Measurements from ENCODE around the gene OPHN1.

OPHN1 gene

GRCh38 chrX:68177542-68177941 is 255.8 kb downstream of the OPHN1 start:
- no peak for DNase-seq
- H3K27me3 Mint-ChIP-seq, result no peaks in the 10 kb centered on the region

GRCh38 chrX:68175562-68175961 is 257.7 kb downstream of the OPHN1 start:
- CTCF ChIA-PET, result no interaction called here
- Mint-ChIP-seq H3K4me3 (no peak overlapping the region), H3K4me1 (peaks cover 33% of the 10 kb centered on the region), H3K27ac (no peak overlapping the region), H3K9me3 (peaks cover 10% of the 10 kb centered on the region), H3K36me3 (peaks cover 5% of the 10 kb centered on the region), H3K27me3 (no peaks in the 10 kb centered on the region)
- DNase-seq, result no peak

More at GRCh38 chrX:68177542-68177941, 255.8 kb downstream of the OPHN1 start:
- H3K4me1 Mint-ChIP-seq, result peaks cover 47% of the 10 kb centered on the region
- CTCF ChIA-PET, result no interaction called here
- peaks cover 13% of the 10 kb centered on the region for H3K9me3 Mint-ChIP-seq
- H3K4me3 Mint-ChIP-seq, result no peak overlapping the region
- H3K36me3 Mint-ChIP-seq, result peaks cover 7% of the 10 kb centered on the region
- H3K27ac Mint-ChIP-seq, result peak overlapping the region; percentile 83

GRCh38 chrX:68163441-68163840 is 269.9 kb downstream of the OPHN1 start:
- no peak for DNase-seq
- H3K27ac Mint-ChIP-seq, result no peak overlapping the region
- H3K27me3 Mint-ChIP-seq, result no peaks in the 10 kb centered on the region

GRCh38 chrX:68147848-68148247 is 285.4 kb downstream of the OPHN1 start:
- DNase-seq, result no peak
- Mint-ChIP-seq H3K36me3 (no peaks in the 10 kb centered on the region), H3K4me3 (no peak overlapping the region), H3K9me3 (no peaks in the 10 kb centered on the region), H3K27me3 (no peaks in the 10 kb centered on the region), H3K4me1 (peaks cover 3% of the 10 kb centered on the region), H3K27ac (no peak overlapping the region)
- CTCF ChIA-PET, result no interaction called here

More at GRCh38 chrX:68163441-68163840, 269.9 kb downstream of the OPHN1 start:
- H3K4me1 Mint-ChIP-seq, result no peaks in the 10 kb centered on the region
- H3K9me3 Mint-ChIP-seq, result no peaks in the 10 kb centered on the region
- CTCF ChIA-PET, result no interaction called here
- no peaks in the 10 kb centered on the region for H3K36me3 Mint-ChIP-seq
- H3K4me3 Mint-ChIP-seq, result no peak overlapping the region

- Mint-ChIP-seq H3K27ac (no peak overlapping the region), H3K9me3 (no peaks in the 10 kb centered on the region), H3K27me3 (peaks cover 4% of the 10 kb centered on the region), H3K36me3 (no peaks in the 10 kb centered on the region), H3K4me3 (no peak overlapping the region), H3K4me1 (peaks cover 3% of the 10 kb centered on the region)
- no peak for DNase-seq
- CTCF ChIA-PET, result no interaction called here
These were observed 287.2 kb downstream of the OPHN1 start for GRCh38 chrX:68146054-68146453.

GRCh38 chrX:68139791-68140190 is 293.5 kb downstream of the OPHN1 start:
- DNase-seq, result no peak
- no peaks in the 10 kb centered on the region for H3K36me3 Mint-ChIP-seq
- H3K27ac Mint-ChIP-seq, result no peak overlapping the region
- CTCF ChIA-PET, result no interaction called here
- no peak overlapping the region for H3K4me3 Mint-ChIP-seq
- H3K9me3 Mint-ChIP-seq, result no peaks in the 10 kb centered on the region
- H3K4me1 Mint-ChIP-seq, result no peaks in the 10 kb centered on the region
- H3K27me3 Mint-ChIP-seq, result peaks cover 4% of the 10 kb centered on the region

- Mint-ChIP-seq H3K36me3 (no peaks in the 10 kb centered on the region), H3K4me1 (no peaks in the 10 kb centered on the region), H3K9me3 (peaks cover 2% of the 10 kb centered on the region), H3K27me3 (no peaks in the 10 kb centered on the region), H3K4me3 (no peak overlapping the region), H3K27ac (no peak overlapping the region)
- no peak for DNase-seq
- CTCF ChIA-PET, result no interaction called here
These were observed 300.1 kb downstream of the OPHN1 start for GRCh38 chrX:68133181-68133580.

GRCh38 chrX:68132749-68133148 is 300.5 kb downstream of the OPHN1 start:
- CTCF ChIA-PET, result no interaction called here
- Mint-ChIP-seq H3K27ac (no peak overlapping the region), H3K4me3 (no peak overlapping the region), H3K4me1 (no peaks in the 10 kb centered on the region), H3K27me3 (no peaks in the 10 kb centered on the region), H3K9me3 (peaks cover 2% of the 10 kb centered on the region), H3K36me3 (no peaks in the 10 kb centered on the region)
- DNase-seq, result no peak

GRCh38 chrX:68121835-68122234 is 311.5 kb downstream of the OPHN1 start:
- H3K4me3 Mint-ChIP-seq, result no peak overlapping the region
- H3K9me3 Mint-ChIP-seq, result no peaks in the 10 kb centered on the region
- H3K27ac Mint-ChIP-seq, result no peak overlapping the region
- H3K4me1 Mint-ChIP-seq, result no peaks in the 10 kb centered on the region
- no peaks in the 10 kb centered on the region for H3K36me3 Mint-ChIP-seq
- H3K27me3 Mint-ChIP-seq, result no peaks in the 10 kb centered on the region
- DNase-seq, result no peak
- CTCF ChIA-PET, result no interaction called here

GRCh38 chrX:68121371-68121770 is 311.9 kb downstream of the OPHN1 start:
- Mint-ChIP-seq H3K36me3 (no peaks in the 10 kb centered on the region), H3K4me3 (no peak overlapping the region), H3K27me3 (no peaks in the 10 kb centered on the region), H3K9me3 (no peaks in the 10 kb centered on the region), H3K27ac (no peak overlapping the region), H3K4me1 (no peaks in the 10 kb centered on the region)
- DNase-seq, result no peak
- CTCF ChIA-PET, result no interaction called here

GRCh38 chrX:68115371-68115770 is 317.9 kb downstream of the OPHN1 start:
- no peaks in the 10 kb centered on the region for H3K36me3 Mint-ChIP-seq
- H3K4me1 Mint-ChIP-seq, result no peaks in the 10 kb centered on the region
- H3K9me3 Mint-ChIP-seq, result no peaks in the 10 kb centered on the region
- no peak overlapping the region for H3K27ac Mint-ChIP-seq
- no peak for DNase-seq
- no peak overlapping the region for H3K4me3 Mint-ChIP-seq
- H3K27me3 Mint-ChIP-seq, result no peaks in the 10 kb centered on the region
- CTCF ChIA-PET, result no interaction called here

- Mint-ChIP-seq H3K4me3 (no peak overlapping the region), H3K4me1 (no peaks in the 10 kb centered on the region), H3K9me3 (no peaks in the 10 kb centered on the region), H3K36me3 (no peaks in the 10 kb centered on the region), H3K27me3 (no peaks in the 10 kb centered on the region), H3K27ac (no peak overlapping the region)
- CTCF ChIA-PET, result no interaction called here
- DNase-seq, result no peak
These were observed 318.6 kb downstream of the OPHN1 start for GRCh38 chrX:68114573-68115129.

- Mint-ChIP-seq H3K4me1 (no peaks in the 10 kb centered on the region), H3K27me3 (no peaks in the 10 kb centered on the region), H3K9me3 (no peaks in the 10 kb centered on the region), H3K4me3 (no peak overlapping the region), H3K36me3 (no peaks in the 10 kb centered on the region), H3K27ac (no peak overlapping the region)
- CTCF ChIA-PET, result no interaction called here
- no peak for DNase-seq
These were observed 319.3 kb downstream of the OPHN1 start for GRCh38 chrX:68113837-68114572.

- CTCF ChIA-PET, result no interaction called here
- H3K4me1 Mint-ChIP-seq, result no peaks in the 10 kb centered on the region
- DNase-seq, result no peak
- H3K4me3 Mint-ChIP-seq, result no peak overlapping the region
- H3K36me3 Mint-ChIP-seq, result no peaks in the 10 kb centered on the region
- no peaks in the 10 kb centered on the region for H3K27me3 Mint-ChIP-seq
- no peaks in the 10 kb centered on the region for H3K9me3 Mint-ChIP-seq
- no peak overlapping the region for H3K27ac Mint-ChIP-seq
These were observed 321.0 kb downstream of the OPHN1 start for GRCh38 chrX:68112321-68112720.

- Mint-ChIP-seq H3K27me3 (no peaks in the 10 kb centered on the region), H3K9me3 (no peaks in the 10 kb centered on the region), H3K27ac (no peak overlapping the region), H3K4me1 (no peaks in the 10 kb centered on the region), H3K4me3 (no peak overlapping the region), H3K36me3 (no peaks in the 10 kb centered on the region)
- CTCF ChIA-PET, result no interaction called here
- no peak for DNase-seq
These were observed 324.1 kb downstream of the OPHN1 start for GRCh38 chrX:68109162-68109561.
